ENCODE measurements around the gene NSUN7. TPM values are rescaled to one million over a fixed set of nuclear protein-coding genes. Genes with fewer than 3 reads are reported as not detected.

The NSUN7 gene
- total RNA-seq, 1 donor from 2014 or later: 3.3 TPM

DNA sequence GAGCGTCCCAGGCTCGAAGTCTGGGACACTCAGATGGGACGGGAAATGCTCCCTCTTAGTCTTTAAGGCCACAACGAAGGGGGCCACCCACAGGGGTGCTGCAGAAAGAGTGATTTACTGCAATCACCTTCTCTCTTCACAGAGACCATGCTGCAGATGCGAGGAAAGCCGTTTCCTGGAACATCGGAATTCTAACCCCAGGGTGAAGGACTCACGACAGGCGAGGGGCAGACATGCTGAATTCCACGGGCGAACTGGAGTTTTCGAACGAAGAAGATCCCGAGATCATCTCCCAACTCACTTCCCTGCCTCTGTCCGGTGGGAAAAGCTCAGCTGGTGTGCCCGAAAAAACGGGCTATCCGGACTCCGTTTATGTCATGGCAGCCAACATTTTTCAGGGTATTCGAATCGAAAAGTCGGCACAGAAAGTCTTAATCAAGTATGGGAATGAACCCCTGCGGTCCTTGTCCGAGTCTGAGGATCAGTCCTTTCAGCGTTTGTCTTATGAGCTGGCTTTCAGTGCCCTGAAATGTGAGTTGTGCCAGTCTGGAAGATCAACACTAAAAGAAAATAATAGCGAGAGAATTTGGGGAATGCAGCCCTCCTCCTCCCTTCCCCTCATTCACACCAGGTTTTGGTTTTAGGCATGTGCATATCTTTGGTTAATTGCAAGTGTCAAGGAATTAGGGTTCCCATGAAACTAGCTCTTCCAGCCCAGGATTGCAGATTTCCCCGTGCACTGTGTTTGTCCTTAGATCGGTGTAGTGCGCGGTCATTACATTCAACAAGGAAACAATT lies 905 bp downstream of the NSUN7 start:
- H3K4me3 ChIP-seq (ENCODE audit: low read depth, low read length): peak overlapping the region; percentile 83
- DNase-seq (ENCODE audit: low read depth): no peak
- no peak for TF ChIP-seq CTCF (conservative IDR thresholded peaks at IDR 0.05; ENCODE audit: low read depth, low read length)

- H3K4me3 ChIP-seq (ENCODE audit: low read depth, low read length): no peak overlapping the region
- DNase-seq (ENCODE audit: low read depth): no peak
- TF ChIP-seq CTCF (conservative IDR thresholded peaks at IDR 0.05; ENCODE audit: low read depth, low read length): no peak
These were observed 5.9 kb downstream of the NSUN7 start for GRCh38 chr4:40755616-40756015.

DNA sequence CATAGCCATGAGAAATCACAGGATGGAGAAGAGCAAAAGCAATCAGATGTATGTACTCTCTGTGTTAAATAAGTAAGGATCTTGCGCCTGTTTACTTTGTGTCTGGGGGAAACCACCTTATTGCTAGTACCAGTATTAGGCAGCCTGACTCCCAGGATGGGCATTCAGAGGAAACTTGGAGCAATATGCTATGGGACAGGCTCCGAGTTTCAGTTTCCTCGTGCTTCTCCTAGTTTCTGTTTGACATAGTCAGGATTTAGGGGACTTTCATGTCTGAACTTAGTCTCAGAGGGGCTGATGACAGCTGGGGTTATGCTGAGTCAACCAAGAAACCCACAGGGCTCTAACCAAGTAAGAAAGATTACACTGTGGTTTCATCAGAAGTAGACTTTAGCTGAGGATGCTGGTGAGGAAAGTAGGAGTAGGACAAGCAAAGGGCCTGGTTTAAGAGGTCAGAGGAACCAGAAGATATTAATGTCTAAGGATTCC lies 13.5 kb downstream of the NSUN7 start:
- TF ChIP-seq CTCF (conservative IDR thresholded peaks at IDR 0.05; ENCODE audit: low read depth, low read length): no peak
- DNase-seq (ENCODE audit: low read depth): no peak
- H3K4me3 ChIP-seq (ENCODE audit: low read depth, low read length): no peak overlapping the region

DNA sequence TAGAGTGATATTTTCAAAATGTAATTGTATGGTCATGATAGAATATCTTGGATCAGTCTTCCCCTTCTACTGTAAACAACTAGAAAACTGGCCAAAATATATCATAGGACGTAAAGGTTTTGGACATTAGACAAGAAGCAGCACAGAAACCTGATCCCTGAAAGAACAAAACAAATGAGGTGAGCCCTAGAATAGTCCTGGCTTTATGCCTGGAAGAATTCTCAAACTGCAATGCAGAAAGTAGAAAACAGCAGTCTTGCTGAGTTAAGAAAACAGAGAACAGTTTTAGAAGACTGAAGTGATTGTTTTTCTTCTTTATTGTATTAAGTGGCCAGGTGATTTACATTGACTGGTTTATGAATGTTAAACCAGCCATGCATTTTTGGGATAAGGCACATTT lies 19.5 kb downstream of the NSUN7 start:
- no peak for TF ChIP-seq CTCF (conservative IDR thresholded peaks at IDR 0.05; ENCODE audit: low read depth, low read length)
- no peak for DNase-seq (ENCODE audit: low read depth)
- H3K4me3 ChIP-seq (ENCODE audit: low read depth, low read length): no peak overlapping the region

GRCh38 chr4:40778090-40778489 lies 28.3 kb downstream of the NSUN7 start:
- no peak for DNase-seq (ENCODE audit: low read depth)
- no peak overlapping the region for H3K4me3 ChIP-seq (ENCODE audit: low read depth, low read length)
- TF ChIP-seq CTCF (conservative IDR thresholded peaks at IDR 0.05; ENCODE audit: low read depth, low read length): no peak

GRCh38 chr4:40782876-40783275 lies 33.1 kb downstream of the NSUN7 start:
- TF ChIP-seq CTCF (conservative IDR thresholded peaks at IDR 0.05; ENCODE audit: low read depth, low read length): no peak
- no peak for DNase-seq (ENCODE audit: low read depth)
- no peak overlapping the region for H3K4me3 ChIP-seq (ENCODE audit: low read depth, low read length)

DNA sequence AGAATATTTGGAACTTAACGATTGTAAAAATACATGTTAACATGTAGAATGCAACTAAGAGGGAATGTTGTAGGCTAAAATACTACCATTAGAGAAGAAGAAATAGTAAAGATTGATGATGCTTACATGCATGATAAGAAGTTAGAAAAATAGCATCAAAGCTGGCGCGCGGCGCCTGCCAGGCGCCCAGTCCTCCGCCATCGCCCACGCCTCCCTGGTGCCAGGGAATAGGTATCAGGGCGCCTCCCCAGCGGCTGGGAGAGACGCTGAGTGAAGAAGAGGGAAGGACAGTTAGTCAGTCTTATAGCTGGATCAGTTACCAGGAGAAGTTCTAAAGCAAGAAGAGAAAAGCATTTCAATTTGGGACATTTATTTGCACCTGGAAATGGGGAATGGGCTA lies 36.0 kb downstream of the NSUN7 start:
- no peak for DNase-seq (ENCODE audit: low read depth)
- TF ChIP-seq CTCF (conservative IDR thresholded peaks at IDR 0.05; ENCODE audit: low read depth, low read length): no peak
- no peak overlapping the region for H3K4me3 ChIP-seq (ENCODE audit: low read depth, low read length)

All from epithelial cell of proximal tubule (primary cell).